Ovary (tissue), 9 donors: Measurements from ENCODE around the gene GLI1. TPM values are rescaled to one million over a fixed set of nuclear protein-coding genes. Genes with fewer than 3 reads are reported as not detected.
"Not testable (repeated sequence)": the region's sequence is repeated elsewhere in the genome, so short reads cannot be mapped to it uniquely, and the experiment has no call there.

Source experiments
- DNase-seq, 5 donors: peaks; one replicate each; pipeline ENCODE4 v3.0.0-alpha.2; 2019 to 2020
- H3K27ac ChIP-seq, 2 donors: fragments of 200-600 bp; one replicate each; pipeline versions ENCODE4 v1.5.1 to v1.8.0; 2019 to 2022
- H3K27me3 ChIP-seq: fragments of 200-600 bp; one replicate; pipeline ENCODE4 v1.8.0; 2022
- H3K36me3 ChIP-seq: fragments of 200-600 bp; sonication (generic); one replicate; pipeline ENCODE4 v1.5.1; 2019
- H3K4me1 ChIP-seq: one replicate; pipeline ENCODE4 v1.8.1; 2013; ENCODE audit warnings: mild to moderate bottlenecking, moderate library complexity; ENCODE audit not compliant: insufficient read depth
- H3K4me3 ChIP-seq: fragments of 200-600 bp; sonication (generic); one replicate; pipeline ENCODE4 v1.5.1; 2017
- H3K9me3 ChIP-seq, 2 donors: fragments of 200-600 bp in 1 of 2; sonication (generic) in 1 of 2; one replicate each; pipeline versions ENCODE4 v1.5.1 to v1.8.1; 2013 to 2019; ENCODE audit warnings: mild to moderate bottlenecking in 1 of 2, moderate library complexity in 1 of 2
- CTCF ChIP-seq, 3 donors: fragments of 450-650 bp in 2 of 3; fragments of 200-600 bp in 1 of 3; IDR thresholded peaks; one replicate each; pipeline versions ENCODE4 v1.5.1 to v1.8.0; 2016 to 2022; ENCODE audit warnings: antibody characterized with exemption in 3 of 3, mild to moderate bottlenecking in 1 of 3
- EP300 ChIP-seq: sonication (generic); formaldehyde crosslinking; IDR thresholded peaks from one replicate; pipeline ENCODE4 v1.6.1; 2017; ENCODE audit warnings: antibody characterized with exemption
- POLR2A ChIP-seq: fragments of 450-650 bp; IDR thresholded peaks from one replicate; pipeline ENCODE4 v1.6.1; 2017; ENCODE audit warnings: antibody characterized with exemption, mild to moderate bottlenecking, moderate library complexity
- WGBS, 3 donors: extraction: QIAGEN DNeasy Blood & Tissue Kit in 1 of 3; methylation state at CpG; one replicate each; pipeline versions ENCODE4 v1.1.5 to v1.1.7; 2013 to 2017; 5-methylcytosine and 5-hydroxymethylcytosine counted together
- intact Hi-C, 4 donors: fragments of 100-400 bp; cut with DNase I; formaldehyde crosslinking; loops; one replicate each; pipeline versions ENCODE4 v1.11.0 to v1.15.1; 2022 to 2023
- polyA plus RNA-seq, 2 donors: library from polyadenylated mRNA; stranded (reverse); fragments of 200-250 nt in 1 of 2; fragments of 350-450 nt in 1 of 2; fragmentation: Illumina TruSeq in 1 of 2; extraction: RNeasy Lipid Tissue Mini Kit (QIAGEN cat#74804) in 1 of 2; gene quantifications; one replicate each; pipeline ENCODE4 v1.2.3, GENCODE V29; 2013 to 2014
- total RNA-seq, 7 donors: library from RNA; depleted of rRNA in 2 of 7; stranded (reverse); fragments of >200 nt in 2 of 7; fragmentation: NEBNext Ultra II Directional in 3 of 7; extraction: Animal tissue kit (Norgen Biotek cat#: 25700) in 3 of 7; gene quantifications; one replicate each; pipeline versions ENCODE4 v1.1.0 to v1.2.4, GENCODE V29; 2016 to 2023
- donor health status: DM: no; HTN: no; CAD: no; lungs with moderate emphysema.
- donor health status: DM: no; HTN: no; CAD: no.
- donor health status: Bipolar disorder and iron deficiency.
- donor health status: DM: yes; HTN: yes; CAD: no.
- donor health status: DM: no; HTN: no; CAD: no.
- donor health status: DM: yes; HTN: yes; CAD: no.

GLI1 gene
- total and polyA plus RNA-seq, 9 donors: 0.48 to 4.1 (median 1.5) TPM; not detected in 1

- H3K36me3 ChIP-seq: no peaks in the 10 kb centered on the region
- H3K27me3 ChIP-seq: no peaks in the 10 kb centered on the region
- no peak for DNase-seq
- 91 to 94% (median 93%) methylated on average over 1 of the region's 1 CpG for WGBS, 3 donors
- H3K4me3 ChIP-seq: no peak overlapping the region
- no peaks in the 10 kb centered on the region for H3K4me1 ChIP-seq
- intact Hi-C loops: loop anchor here in 1 of 4 donors (5.0 kb wide), 1 partner anchor 171 kb away; no protein-coding TSS in a partner anchor
- no peaks in the 10 kb centered on the region for H3K9me3 ChIP-seq
- no peak overlapping the region for H3K27ac ChIP-seq
- no peak for TF ChIP-seq CTCF (IDR thresholded peaks at IDR 0.05)
- TF ChIP-seq POLR2A: no peak
- no peak for TF ChIP-seq EP300
Observed at GRCh38 chr12:57438400-57438799, 21.2 kb upstream of the GLI1 start.

- no peak overlapping the region for H3K27ac ChIP-seq
- no peaks in the 10 kb centered on the region for H3K4me1 ChIP-seq
- no peak for TF ChIP-seq POLR2A
- TF ChIP-seq EP300: no peak
- no peak for TF ChIP-seq CTCF (IDR thresholded peaks at IDR 0.05)
- no peaks in the 10 kb centered on the region for H3K27me3 ChIP-seq
- intact Hi-C loops: loop anchor here in 1 of 4 donors (5.0 kb wide), 1 partner anchor 173 kb away; no protein-coding TSS in a partner anchor
- H3K36me3 ChIP-seq: no peaks in the 10 kb centered on the region
- no peaks in the 10 kb centered on the region for H3K9me3 ChIP-seq
- no peak for DNase-seq
- 62 to 82% (median 74%) methylated on average over 4 of the region's 4 CpGs for WGBS, 3 donors
- H3K4me3 ChIP-seq: no peak overlapping the region
Observed at GRCh38 chr12:57439762-57440266, 19.8 kb upstream of the GLI1 start.

- DNase-seq, H3K36me3 ChIP-seq, H3K27me3 ChIP-seq, H3K4me1 ChIP-seq, H3K4me3 ChIP-seq, intact Hi-C loops, H3K9me3 ChIP-seq, H3K27ac ChIP-seq: not testable (repeated sequence)
- WGBS, 3 donors: 85 to 91% (median 90%) methylated on average over 2 of the region's 2 CpGs
Observed at GRCh38 chr12:57441393-57441792, 18.2 kb upstream of the GLI1 start.

- TF ChIP-seq EP300: no peak
- no peak for TF ChIP-seq POLR2A
- TF ChIP-seq CTCF (IDR thresholded peaks at IDR 0.05): no peak
Observed at GRCh38 chr12:57441846-57442427, 17.6 kb upstream of the GLI1 start.

GRCh38 chr12:57444337-57444736 lies 15.2 kb upstream of the GLI1 start:
- H3K27ac ChIP-seq, H3K27me3 ChIP-seq, H3K4me1 ChIP-seq, DNase-seq, H3K36me3 ChIP-seq, intact Hi-C loops, H3K4me3 ChIP-seq, H3K9me3 ChIP-seq: not testable (repeated sequence)
- WGBS, 3 donors: 75 to 81% (median 77%) methylated on average over 6 of the region's 6 CpGs

More at GRCh38 chr12:57441846-57442427, 17.6 kb upstream of the GLI1 start:
- Histone ChIP-seq H3K4me3 (no peak overlapping the region), H3K27me3 (no peaks in the 10 kb centered on the region), H3K36me3 (no peaks in the 10 kb centered on the region), H3K9me3 (no peaks in the 10 kb centered on the region), H3K4me1 (no peaks in the 10 kb centered on the region), H3K27ac (no peak overlapping the region)
- 39 to 93% (median 46%) methylated on average over 1 of the region's 1 CpG for WGBS, 3 donors
- no peak for DNase-seq
- intact Hi-C loops: no loop called here
